H9 (cell line): ENCODE results near the gene PXT1. TPM values are rescaled to one million over a fixed set of nuclear protein-coding genes. Genes with fewer than 3 reads are reported as not detected.
A peak's percentile ranks its signal among the peaks of the same experiment; 100 is the strongest.

Experiments
- DNase-seq: peaks from one replicate; pipeline ENCODE4 v3.0.0-alpha.2; 2017
- H2AFZ ChIP-seq: one replicate; pipeline ENCODE4 v1.6.1; 2013; ENCODE audit warnings: mild to moderate bottlenecking, low read length, control low read depth, moderate library complexity
- H2AK5ac ChIP-seq: 2 replicates; pipeline ENCODE4 v1.6.1; 2013; ENCODE audit warnings: low read length, control low read depth, mixed read lengths; ENCODE audit not compliant: insufficient read length
- H2BK120ac ChIP-seq: one replicate; pipeline ENCODE4 v1.6.1; 2013; ENCODE audit warnings: low read depth, mild to moderate bottlenecking, low read length, control low read depth, inconsistent platforms; ENCODE audit not compliant: poor library complexity, severe bottlenecking
- H2BK12ac ChIP-seq: 2 replicates; pipeline ENCODE4 v1.6.1; 2013; ENCODE audit warnings: low read length, control low read depth, mixed read lengths, low read depth; ENCODE audit not compliant: insufficient read length
- H2BK15ac ChIP-seq: 2 replicates; pipeline ENCODE4 v1.6.1; 2013; ENCODE audit warnings: low read depth, low read length, control low read depth
- H2BK20ac ChIP-seq: one replicate; pipeline ENCODE4 v1.6.1; 2013; ENCODE audit warnings: low read depth, mild to moderate bottlenecking, low read length, control low read depth, inconsistent platforms; ENCODE audit not compliant: poor library complexity, severe bottlenecking
- H2BK5ac ChIP-seq: 2 replicates; pipeline ENCODE4 v1.6.1; 2013; ENCODE audit warnings: low read length, control low read depth, mixed read lengths; ENCODE audit not compliant: insufficient read length
- H3K14ac ChIP-seq: 2 replicates; pipeline ENCODE4 v1.6.1; 2013; ENCODE audit warnings: low read length, control low read depth; ENCODE audit not compliant: insufficient read depth
- H3K18ac ChIP-seq: 2 replicates; pipeline ENCODE4 v1.6.1; 2013; ENCODE audit warnings: low read depth, mild to moderate bottlenecking, mixed read lengths, low read length, control low read depth; ENCODE audit not compliant: insufficient read length
- H3K23ac ChIP-seq: 2 replicates; pipeline ENCODE4 v1.6.1; 2013; ENCODE audit warnings: low read length, control low read depth, mixed read lengths, low read depth; ENCODE audit not compliant: insufficient read length
- H3K23me2 ChIP-seq: 2 replicates; pipeline ENCODE4 v1.6.1; 2013; ENCODE audit warnings: low read depth, mild to moderate bottlenecking, mixed read lengths, low read length, control low read depth; ENCODE audit not compliant: insufficient read length, poor library complexity, severe bottlenecking
- H3K27ac ChIP-seq: 2 replicates; pipeline ENCODE4 v1.5.1; 2013; ENCODE audit warnings: low read length, control low read depth, mixed read lengths, low read depth; ENCODE audit not compliant: insufficient read length
- H3K27me3 ChIP-seq: 2 replicates; pipeline ENCODE4 v1.6.1; 2013; ENCODE audit warnings: low read length, control low read depth, inconsistent platforms; ENCODE audit not compliant: insufficient read depth
- H3K4ac ChIP-seq: 2 replicates; pipeline ENCODE4 v1.6.1; 2013; ENCODE audit warnings: low read depth, mild to moderate bottlenecking, control low read depth, inconsistent platforms, low read length, moderate library complexity
- H3K4me1 ChIP-seq: 2 replicates; pipeline ENCODE4 v1.6.1; 2013; ENCODE audit warnings: low read length, control low read depth, inconsistent platforms; ENCODE audit not compliant: insufficient read depth
- H3K4me2 ChIP-seq: 2 replicates; pipeline ENCODE4 v1.6.1; 2013; ENCODE audit warnings: low read length, control low read depth, mixed read lengths; ENCODE audit not compliant: insufficient read length, insufficient read depth
- H3K56ac ChIP-seq: 2 replicates; pipeline ENCODE4 v1.6.1; 2013; ENCODE audit warnings: low read depth, mild to moderate bottlenecking, mixed read lengths, low read length, control low read depth; ENCODE audit not compliant: insufficient read length
- H3K79me1 ChIP-seq: 2 replicates; pipeline ENCODE4 v1.6.1; 2013; ENCODE audit warnings: low read depth, mild to moderate bottlenecking, moderate library complexity, low read length, control low read depth, inconsistent platforms; ENCODE audit not compliant: insufficient read depth, poor library complexity, severe bottlenecking
- H3K79me2 ChIP-seq: 2 replicates; pipeline ENCODE4 v1.6.1; 2013; ENCODE audit warnings: low read length, control low read depth, inconsistent platforms; ENCODE audit not compliant: insufficient read depth
- H3K9ac ChIP-seq: 2 replicates; pipeline ENCODE4 v1.6.1; 2013; ENCODE audit warnings: low read length, control low read depth, mixed read lengths; ENCODE audit not compliant: insufficient read length; ENCODE audit errors: extremely low read depth
- H3K9me3 ChIP-seq: one replicate; pipeline ENCODE4 v1.6.1; 2013; ENCODE audit warnings: low read depth, low read length, inconsistent platforms; ENCODE audit not compliant: control insufficient read depth
- H3T11ph ChIP-seq: one replicate; pipeline ENCODE4 v1.6.1; 2013; ENCODE audit warnings: mild to moderate bottlenecking, low read length, control low read depth, inconsistent platforms
- H4K20me1 ChIP-seq: one replicate; pipeline ENCODE4 v1.6.1; 2013; ENCODE audit not compliant: control insufficient read depth, insufficient read length, insufficient read depth
- H4K5ac ChIP-seq: 2 replicates; pipeline ENCODE4 v1.6.1; 2013; ENCODE audit warnings: low read depth, mild to moderate bottlenecking, mixed read lengths, low read length, control low read depth; ENCODE audit not compliant: insufficient read length
- H4K8ac ChIP-seq: replicated peaks from 2 replicates; pipeline ENCODE4 v1.6.1; 2013; ENCODE audit warnings: low read length, control low read depth, mixed read lengths, low read depth; ENCODE audit not compliant: insufficient read length
- H4K91ac ChIP-seq: 2 replicates; pipeline ENCODE4 v1.6.1; 2013; ENCODE audit warnings: low read depth, mild to moderate bottlenecking, moderate library complexity, mixed read lengths, low read length, control low read depth; ENCODE audit not compliant: insufficient read length
- H3K27ac Mint-ChIP-seq, 3 experiments: 2 replicates in 2 of 3; 3 replicates in 1 of 3; pipeline ENCODE4 v1.8.0; 2020 to 2021; ENCODE audit warnings: mixed read lengths in 3 of 3, mild to moderate bottlenecking in 1 of 3, moderate library complexity in 1 of 3
- H3K27me3 Mint-ChIP-seq: 2 replicates; pipeline ENCODE4 v1.8.0; 2021; ENCODE audit warnings: low read depth, mild to moderate bottlenecking, moderate library complexity, mixed read lengths
- H3K36me3 Mint-ChIP-seq, 3 experiments: 2 replicates in 2 of 3; 3 replicates in 1 of 3; pipeline ENCODE4 v1.8.0; 2020 to 2021; ENCODE audit warnings: low read depth in 3 of 3, mixed read lengths in 3 of 3; ENCODE audit not compliant: insufficient read depth in 1 of 3
- H3K4me1 Mint-ChIP-seq, 2 experiments: 2 replicates each; pipeline ENCODE4 v1.8.0; 2020; ENCODE audit warnings: mixed read lengths in 2 of 2
- H3K4me3 Mint-ChIP-seq, 2 experiments: 2 replicates in 1 of 2; 3 replicates in 1 of 2; pipeline ENCODE4 v1.8.0; 2020 to 2021; ENCODE audit warnings: mild to moderate bottlenecking in 2 of 2, mixed read lengths in 2 of 2, moderate library complexity in 1 of 2
- H3K9me3 Mint-ChIP-seq, 2 experiments: 2 replicates in 1 of 2; 3 replicates in 1 of 2; pipeline ENCODE4 v1.8.0; 2020; ENCODE audit warnings: mild to moderate bottlenecking in 2 of 2, mixed read lengths in 2 of 2, moderate library complexity in 1 of 2
- WGBS: extraction: QIAGEN DNeasy Blood & Tissue Kit; methylation state at CpG from one replicate; pipeline ENCODE4 v1.1.7; 2013; ENCODE audit warnings: missing lambda C conversion rate, low lambda C conversion rate, mixed read lengths; ENCODE audit not compliant: insufficient read length; ENCODE audit errors: extremely low coverage; 5-methylcytosine and 5-hydroxymethylcytosine counted together
- total RNA-seq: library from RNA; stranded (reverse); gene quantifications from 2 replicates; pipeline ENCODE4 v1.2.1, GENCODE V29; 2021
- TF ChIP-seq, protein P1 (sequence below): fragments of 200-600 bp; sonication (generic); conservative IDR thresholded peaks from 3 replicates; pipeline ENCODE4 v1.8.0; 2021; ENCODE audit warnings: antibody characterized with exemption, mild to moderate bottlenecking

Gene PXT1
- total RNA-seq, 1 experiment from 2014 or later, result not detected

DNA sequence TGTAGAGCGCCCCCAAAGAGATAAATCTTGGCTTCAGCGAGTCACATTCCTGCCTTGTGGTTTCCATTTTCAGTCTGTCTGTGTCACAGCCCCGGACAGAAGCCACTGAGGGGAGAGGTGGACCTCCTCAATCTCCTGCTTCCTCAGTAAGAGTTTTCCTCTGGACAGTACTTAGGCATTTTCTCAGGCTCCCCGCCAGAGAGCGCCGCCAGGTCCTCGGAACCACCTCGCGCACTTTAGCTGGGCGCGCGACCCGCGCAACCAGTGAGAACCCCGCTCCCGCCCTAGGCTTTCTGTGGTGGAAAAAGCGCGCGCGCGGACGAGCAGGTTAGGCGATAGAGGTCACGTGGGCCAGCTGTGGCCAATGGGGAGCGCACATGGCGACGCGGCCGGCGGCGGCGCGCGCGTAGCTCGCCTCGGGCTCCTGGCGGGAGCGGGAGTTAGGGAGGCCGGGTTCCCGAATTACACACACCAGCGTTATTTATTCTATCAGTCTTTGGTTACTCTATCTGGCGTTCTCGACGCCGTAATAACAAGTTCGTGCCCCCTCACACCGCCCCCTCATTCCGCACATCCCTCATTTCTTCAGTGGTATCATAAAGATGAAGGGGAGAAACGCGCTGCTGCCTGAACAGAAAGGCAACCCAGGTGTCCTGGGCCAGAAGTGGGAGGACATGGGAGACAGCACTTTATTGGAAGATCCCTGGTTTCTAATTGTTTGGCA lies 19.4 kb downstream of the PXT1 start:
- WGBS, result no CpG with 5 or more reads among the region's 51 CpGs
- Mint-ChIP-seq H3K27ac (peak overlapping the region; percentile 72 to 87 (median 77); a peak in 5 of 7 replicates), H3K4me3 (peak overlapping the region; percentile 81 to 83), H3K9me3 (no peaks in the 10 kb centered on the region; a peak in 1 of 5 replicates), H3K27me3 (no peaks in the 10 kb centered on the region; the same call in 1 of the 2 replicates), H3K4me1 (peaks cover 15 to 16% of the 10 kb centered on the region in 2 experiments), H3K36me3 (no peaks in the 10 kb centered on the region)
- TF ChIP-seq, protein P1, sequence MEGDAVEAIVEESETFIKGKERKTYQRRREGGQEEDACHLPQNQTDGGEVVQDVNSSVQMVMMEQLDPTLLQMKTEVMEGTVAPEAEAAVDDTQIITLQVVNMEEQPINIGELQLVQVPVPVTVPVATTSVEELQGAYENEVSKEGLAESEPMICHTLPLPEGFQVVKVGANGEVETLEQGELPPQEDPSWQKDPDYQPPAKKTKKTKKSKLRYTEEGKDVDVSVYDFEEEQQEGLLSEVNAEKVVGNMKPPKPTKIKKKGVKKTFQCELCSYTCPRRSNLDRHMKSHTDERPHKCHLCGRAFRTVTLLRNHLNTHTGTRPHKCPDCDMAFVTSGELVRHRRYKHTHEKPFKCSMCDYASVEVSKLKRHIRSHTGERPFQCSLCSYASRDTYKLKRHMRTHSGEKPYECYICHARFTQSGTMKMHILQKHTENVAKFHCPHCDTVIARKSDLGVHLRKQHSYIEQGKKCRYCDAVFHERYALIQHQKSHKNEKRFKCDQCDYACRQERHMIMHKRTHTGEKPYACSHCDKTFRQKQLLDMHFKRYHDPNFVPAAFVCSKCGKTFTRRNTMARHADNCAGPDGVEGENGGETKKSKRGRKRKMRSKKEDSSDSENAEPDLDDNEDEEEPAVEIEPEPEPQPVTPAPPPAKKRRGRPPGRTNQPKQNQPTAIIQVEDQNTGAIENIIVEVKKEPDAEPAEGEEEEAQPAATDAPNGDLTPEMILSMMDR, result peak; percentile 67
- Histone ChIP-seq H2AFZ (peak overlapping the region; percentile 65), H3K23ac (no peak overlapping the region), H3K56ac (no peak overlapping the region), H4K91ac (no peak overlapping the region), H3K4me2 (peak overlapping the region; percentile 55), H3K79me2 (no peaks in the 10 kb centered on the region), H3K27me3 (no peaks in the 10 kb centered on the region), H3K27ac (no peak overlapping the region), H4K8ac (no peak overlapping the region), H3K18ac (peak overlapping the region; percentile 37), H3K23me2 (peaks cover 9% of the 10 kb centered on the region), H3K9me3 (no peaks in the 10 kb centered on the region), H3T11ph (no peak overlapping the region), H4K5ac (no peak overlapping the region), H2BK20ac (no peak overlapping the region), H3K4me1 (no peaks in the 10 kb centered on the region), H3K79me1 (no peaks in the 10 kb centered on the region), H2BK12ac (no peak overlapping the region), H3K9ac (peak overlapping the region; percentile 33), H3K14ac (no peak overlapping the region), H2AK5ac (no peak overlapping the region), H4K20me1 (no peaks in the 10 kb centered on the region), H2BK5ac (no peak overlapping the region), H2BK120ac (no peak overlapping the region), H3K4ac (no peak overlapping the region), H2BK15ac (no peak overlapping the region)
- DNase-seq, result peak; percentile 98
